ENCODE results near the gene CHRND.

DNA sequence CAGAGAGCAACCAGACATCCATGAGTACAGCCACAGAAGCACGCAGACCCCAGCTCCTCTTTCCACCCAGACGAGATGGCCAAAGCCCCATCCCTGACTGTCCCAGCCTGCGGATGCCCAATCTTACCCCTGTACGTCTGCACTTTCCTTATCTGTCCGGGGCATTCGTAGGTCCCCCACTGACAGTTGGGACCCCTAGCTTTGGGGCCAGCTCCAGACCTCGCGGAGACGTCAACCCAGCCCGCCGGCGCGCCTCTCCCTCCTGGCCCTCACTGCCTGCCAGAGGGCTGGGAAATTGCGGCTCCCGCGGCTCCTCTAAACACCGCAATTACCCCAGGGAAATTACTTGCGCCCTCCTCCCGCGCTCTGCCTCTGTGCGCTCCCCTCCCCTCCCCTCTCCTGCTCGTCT lies 40.6 kb upstream of the CHRND start:
- no peak for TF ChIP-seq SMC3 (IDR thresholded peaks at IDR 0.05; ENCODE audit: low read depth, low read length)
- TF ChIP-seq CTCF (conservative IDR thresholded peaks at IDR 0.05; ENCODE audit: low read depth, low read length): no peak
- no peak for TF ChIP-seq POLR2A (IDR thresholded peaks at IDR 0.05; ENCODE audit: low read depth, low read length)
- no peak for TF ChIP-seq MAZ (IDR thresholded peaks at IDR 0.05; ENCODE audit: borderline replicate concordance, low read depth, low read length)
- TF ChIP-seq MXI1 (IDR thresholded peaks at IDR 0.05; ENCODE audit: borderline replicate concordance, low read depth, low read length): no peak
